K562 (cell line): Measurements from ENCODE around the gene SENP7. TPM values are rescaled to one million over a fixed set of nuclear protein-coding genes. Genes with fewer than 3 reads are reported as not detected.
"Not testable (repeated sequence)": the region's sequence is repeated elsewhere in the genome, so short reads cannot be mapped to it uniquely, and the experiment has no call there.

ENCODE experiments used
- ATAC-seq: fragments of 200-7000 bp; cut with Tn5 transposase; 3 replicates; pipeline ENCODE4 v1.9.1; 2020; ENCODE audit warnings: moderate library complexity
- BruUV-seq: library from RNA; stranded (reverse); fragments of 400-500 nt; replicated peaks from 2 replicates; lab custom pipeline; 2021; lab: Mats Ljungman, UMichigan
- CTCF ChIA-PET: fragments of 300-600 bp; formaldehyde crosslinking; extraction: SDS; loops from one replicate; lab custom pipeline; 2021; ENCODE audit warnings: low intra/inter-chr PET ratio; lab: Yijun Ruan, JAX
- POLR2A ChIA-PET: fragments of 300-600, 350-650 bp; sonication (Branson Sonifier 250); formaldehyde crosslinking; extraction: SDS; loops from one replicate; lab custom pipeline; 2021; ENCODE audit warnings: antibody characterized with exemption, inconsistent platforms; lab: Yijun Ruan, JAX
- DNase-seq, 4 experiments: peaks; one replicate each; pipeline versions ENCODE4 v3.0.0 to v3.0.0-alpha.2; 2011 to 2018; ENCODE audit warnings: low spot score in 3 of 4, mixed read lengths in 3 of 4; ENCODE audit errors: extremely low read depth in 1 of 4
- FAIRE-seq: peaks from 2 replicates; lab custom pipeline; 2011; peaks lifted over from hg19 to GRCh38; lab: Jason Lieb, UNC
- H2AFZ ChIP-seq: 2 replicates; pipeline ENCODE4 v1.6.0; 2011; ENCODE audit warnings: low read depth, low read length, control low read depth, inconsistent platforms
- H3K27ac ChIP-seq: fragments of 200-600 bp; 3 replicates; pipeline ENCODE4 v1.8.0; 2011; ENCODE audit warnings: low read depth, mild to moderate bottlenecking, control low read depth, inconsistent platforms, low read length, moderate library complexity, mixed read lengths; ENCODE audit errors: extremely low read depth
- H3K27me3 ChIP-seq, 2 experiments: fragments of 300-600 bp in 1 of 2; 2 replicates in 1 of 2; 3 replicates in 1 of 2; pipeline versions ENCODE4 v1.6.0 to v1.8.0; 2011; ENCODE audit warnings: inconsistent platforms in 2 of 2, low read length in 2 of 2, mild to moderate bottlenecking in 1 of 2, mixed read lengths in 1 of 2, moderate library complexity in 1 of 2; ENCODE audit not compliant: control insufficient read depth in 2 of 2, insufficient read depth in 2 of 2
- H3K36me3 ChIP-seq: fragments of 300-600 bp; 3 replicates; pipeline ENCODE4 v1.8.0; 2011; ENCODE audit warnings: mild to moderate bottlenecking, low read length, inconsistent platforms; ENCODE audit not compliant: control insufficient read depth, insufficient read depth
- H3K4me1 ChIP-seq, 2 experiments: fragments of 200-600 bp in 1 of 2; replicated peaks in 1 of 2; 2 replicates in 1 of 2; 3 replicates in 1 of 2; pipeline versions ENCODE4 v1.5.1 to v1.8.0; 2011; ENCODE audit warnings: inconsistent platforms in 2 of 2, low read length in 2 of 2, mild to moderate bottlenecking in 1 of 2, mixed read lengths in 1 of 2, moderate library complexity in 1 of 2; ENCODE audit not compliant: control insufficient read depth in 2 of 2, insufficient read depth in 2 of 2
- H3K4me2 ChIP-seq: 2 replicates; pipeline ENCODE4 v1.6.1; 2011; ENCODE audit warnings: low read length, control low read depth, inconsistent platforms, mixed read lengths; ENCODE audit not compliant: insufficient read depth
- H3K4me3 ChIP-seq: fragments of 200-600 bp; sonication (generic), shearing (Covaris generic); 2 replicates; pipeline ENCODE4 v1.5.1; 2016; ENCODE audit warnings: control low read depth, inconsistent platforms
- H3K79me2 ChIP-seq: fragments of 200-600 bp; 3 replicates; pipeline ENCODE4 v1.8.0; 2011; ENCODE audit warnings: low read length, inconsistent platforms; ENCODE audit not compliant: control insufficient read depth, insufficient read depth
- H3K9ac ChIP-seq, 2 experiments: 2 replicates each; pipeline versions ENCODE4 v1.6.0 to v1.6.1; 2011; ENCODE audit warnings: low read depth in 2 of 2, low read length in 2 of 2, control low read depth in 1 of 2, inconsistent platforms in 1 of 2, mild to moderate bottlenecking in 1 of 2, mixed read lengths in 1 of 2; ENCODE audit not compliant: insufficient read depth in 1 of 2
- H3K9me1 ChIP-seq: one replicate; pipeline ENCODE4 v1.6.0; 2011; ENCODE audit warnings: inconsistent platforms, mild to moderate bottlenecking, low read length, moderate library complexity; ENCODE audit not compliant: control insufficient read depth, insufficient read depth
- H3K9me3 ChIP-seq: replicated peaks from 2 replicates; pipeline ENCODE4 v1.5.1; 2011; ENCODE audit warnings: low read depth, low read length, inconsistent platforms; ENCODE audit not compliant: control insufficient read depth, insufficient read depth
- H4K20me1 ChIP-seq: replicated peaks from 2 replicates; pipeline ENCODE4 v1.6.1; 2011; ENCODE audit warnings: low read length, inconsistent platforms, mixed read lengths; ENCODE audit not compliant: control insufficient read depth, insufficient read depth
- CBFA2T2 ChIP-seq: fragments of 450-650 bp; conservative IDR thresholded peaks from 2 replicates; pipeline ENCODE4 v1.6.1; 2017; ENCODE audit warnings: mild to moderate bottlenecking
- CCAR2 ChIP-seq: fragments of 200-400 bp; formaldehyde crosslinking; IDR thresholded peaks from 2 replicates; pipeline ENCODE4 v1.6.1; 2017; ENCODE audit warnings: mild to moderate bottlenecking, low read depth, low read length
- GTF2E2 ChIP-seq: fragments of 200-800 bp; sonication (Bioruptor generic); IDR thresholded peaks from 2 replicates; pipeline ENCODE4 v1.6.1; 2016; ENCODE audit warnings: missing genetic modification characterization, missing compliant biosample characterization
- MYC ChIP-seq, 2 experiments: fragments of 250-450 bp in 1 of 2; sonication (Bioruptor Pico) in 1 of 2; IDR thresholded peaks; 2 replicates each; pipeline versions ENCODE4 v1.5.1 to v1.6.1; 2012 to 2021; ENCODE audit warnings: low read depth in 2 of 2, borderline replicate concordance in 1 of 2, improper control_type of control experiment in 1 of 2, low read length in 1 of 2, mild to moderate bottlenecking in 1 of 2, moderate library complexity in 1 of 2
- ZKSCAN8 ChIP-seq: fragments of 200-800 bp; sonication (Bioruptor generic); IDR thresholded peaks from 2 replicates; pipeline ENCODE4 v1.6.1; 2016; ENCODE audit warnings: missing genetic modification characterization, missing compliant biosample characterization
- ZNF146 ChIP-seq: IDR thresholded peaks from one replicate; pipeline ENCODE4 v1.6.1; 2018; ENCODE audit warnings: missing compliant biosample characterization; ENCODE audit not compliant: unreplicated experiment
- ZNF449 ChIP-seq: fragments of 250-450 bp; sonication (Bioruptor Pico); IDR thresholded peaks from 2 replicates; pipeline ENCODE4 v1.8.0; 2022; ENCODE audit warnings: moderate library complexity, mild to moderate bottlenecking, inconsistent platforms
- ZNF668 ChIP-seq: fragments of 250-450 bp; sonication (Bioruptor Pico); IDR thresholded peaks from 2 replicates; pipeline ENCODE4 v1.8.0; 2022; ENCODE audit warnings: mild to moderate bottlenecking, inconsistent platforms
- WGBS: fragments of 100-300 bp; shearing (Covaris generic); methylation state at CpG from one replicate; pipeline ENCODE4 v1.1.6; 2016; ENCODE audit warnings: low coverage, mixed read lengths; ENCODE audit not compliant: insufficient coverage; ENCODE audit errors: missing lambda C conversion rate; 5-methylcytosine and 5-hydroxymethylcytosine counted together
- in situ Hi-C: fragments of 300-500 bp; cut with MboI; formaldehyde crosslinking; loops from 4 replicates; pipeline ENCODE4 v1.15.0; 2018; ENCODE audit warnings: inconsistent platforms, mixed read lengths
- intact Hi-C: fragments of 100-400 bp; cut with micrococcal nuclease; formaldehyde crosslinking; loops from 2 replicates; pipeline ENCODE4 v1.14.2; 2022
- polyA plus RNA-seq, 8 experiments: library from polyadenylated mRNA; depleted of rRNA in 4 of 8; stranded (reverse) in 5 of 8; unstranded in 3 of 8; fragments of >200 nt; fragmentation: Nextera tagmentation in 2 of 8; fragmentation: Illumina TruSeq in 1 of 8; extraction: Ambion mirVana in 2 of 8; extraction: Trizol in 1 of 8; gene quantifications; 2 replicates each; pipeline versions ENCODE4 v1.2.1 to v1.2.3, GENCODE V29; 2011 to 2014; ENCODE audit warnings: inconsistent platforms in 1 of 8, missing spikeins in 1 of 8
- total RNA-seq, 7 experiments: library from RNA; depleted of rRNA in 6 of 7; stranded (reverse); fragments of >200 nt in 6 of 7; fragmentation: Illumina TruSeq in 2 of 7; extraction: Trizol in 2 of 7; gene quantifications; 2 replicates each; pipeline versions ENCODE4 v1.2.1 to v1.2.3, GENCODE V29; 2011 to 2021; ENCODE audit warnings: low replicate concordance in 1 of 7
- TF ChIP-seq, protein P1 (sequence below): fragments of 450-650 bp; formaldehyde crosslinking; IDR thresholded peaks from 2 replicates; pipeline ENCODE4 v1.4.0; 2022; ENCODE audit warnings: missing genetic modification characterization
- TF ChIP-seq, protein P2 (sequence below): fragments of 250-450 bp; sonication (Bioruptor Pico); IDR thresholded peaks from 2 replicates; pipeline ENCODE4 v1.8.0; 2022; ENCODE audit warnings: inconsistent platforms

SENP7 gene
- total and polyA plus RNA-seq, 9 of the 15 experiments (the other 6 are each of a cell fraction or from before 2014, with no cell fraction given) = 4.1 to 21.9 (median 10.7) TPM

DNA sequence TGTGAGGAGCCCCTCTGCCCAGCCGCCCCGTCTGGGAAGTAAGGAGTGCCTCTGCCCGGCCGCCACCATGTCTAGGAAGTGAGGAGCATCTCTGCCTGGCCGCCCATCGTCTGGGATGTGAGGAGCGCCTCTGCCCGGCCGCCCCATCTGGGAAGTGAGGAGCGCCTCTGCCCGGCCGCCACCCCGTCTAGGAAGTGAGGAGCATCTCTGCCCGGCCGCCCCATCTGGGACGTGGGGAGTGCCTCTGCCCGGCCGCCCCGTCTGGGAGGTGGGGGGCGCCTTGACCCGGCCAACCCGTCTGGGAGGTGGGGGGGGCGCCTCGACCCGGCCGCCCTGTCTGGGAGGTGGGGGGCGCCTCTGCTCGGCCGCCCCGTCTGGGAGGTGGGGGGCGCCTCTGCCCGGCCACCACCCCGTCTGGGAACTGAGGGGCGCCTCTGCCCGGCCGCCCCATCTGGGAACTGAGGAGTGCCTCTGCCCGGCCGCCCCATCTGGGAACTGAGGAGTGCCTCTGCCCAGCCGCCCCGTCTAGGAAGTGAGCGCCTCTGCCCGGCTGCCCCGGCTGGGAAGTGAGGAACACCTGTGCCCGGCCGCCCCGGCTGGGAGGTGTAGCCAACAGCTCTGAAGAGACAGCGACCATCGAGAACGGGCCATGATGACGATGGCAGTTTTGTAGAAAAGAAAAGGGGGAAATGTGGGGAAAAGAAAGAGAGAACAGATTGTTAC lies 38.5 kb upstream of the SENP7 start:
- H3K4me2 ChIP-seq, DNase-seq, in situ Hi-C loops: not testable (repeated sequence)

GRCh38 chr3:101549473-101549872 lies 36.5 kb upstream of the SENP7 start:
- no peak overlapping the region for H3K4me2 ChIP-seq
- H2AFZ ChIP-seq = no peak overlapping the region
- no TSS peak for BruUV-seq
- no peak overlapping the region for H3K9ac ChIP-seq
- H3K36me3 ChIP-seq = no peaks in the 10 kb centered on the region
- no peaks in the 10 kb centered on the region for H3K27me3 ChIP-seq
- ATAC-seq = no peak
- DNase-seq = no peak
- no peaks in the 10 kb centered on the region; a peak in 1 of 5 replicates for H3K4me1 ChIP-seq
- whole genome bisulfite sequencing = 75% methylated on average over 1 of the region's 1 CpG
- H3K27ac ChIP-seq = no peak overlapping the region
- ChIA-PET POLR2A (no interaction called here), CTCF (no interaction called here)
- H3K4me3 ChIP-seq = no peak overlapping the region
- intact Hi-C loops (no loop called here), in situ Hi-C loops (no loop called here)
- no peaks in the 10 kb centered on the region for H3K9me1 ChIP-seq
- FAIRE-seq = no peak
- H3K79me2 ChIP-seq = no peaks in the 10 kb centered on the region
- no peaks in the 10 kb centered on the region for H3K9me3 ChIP-seq
- H4K20me1 ChIP-seq = no peaks in the 10 kb centered on the region
- no peak for TF ChIP-seq ZNF449 (CRISPR knock-in tag)
- TF ChIP-seq MYC (IDR thresholded peaks at IDR 0.05; ENCODE audit: low read depth, low read length) = no peak
- TF ChIP-seq MYC (CRISPR knock-in tag; IDR thresholded peaks at IDR 0.05; ENCODE audit: borderline replicate concordance, low read depth) = no peak
- TF ChIP-seq ZNF668 (CRISPR knock-in tag) = no peak
- TF ChIP-seq CCAR2 = no peak
- no peak for TF ChIP-seq GTF2E2 (tag)
- TF ChIP-seq ZNF146 (CRISPR knock-in tag) = no peak
- TF ChIP-seq CBFA2T2 = no peak
- TF ChIP-seq ZKSCAN8 (CRISPR knock-in tag) = no peak
- TF ChIP-seq, protein P1, sequence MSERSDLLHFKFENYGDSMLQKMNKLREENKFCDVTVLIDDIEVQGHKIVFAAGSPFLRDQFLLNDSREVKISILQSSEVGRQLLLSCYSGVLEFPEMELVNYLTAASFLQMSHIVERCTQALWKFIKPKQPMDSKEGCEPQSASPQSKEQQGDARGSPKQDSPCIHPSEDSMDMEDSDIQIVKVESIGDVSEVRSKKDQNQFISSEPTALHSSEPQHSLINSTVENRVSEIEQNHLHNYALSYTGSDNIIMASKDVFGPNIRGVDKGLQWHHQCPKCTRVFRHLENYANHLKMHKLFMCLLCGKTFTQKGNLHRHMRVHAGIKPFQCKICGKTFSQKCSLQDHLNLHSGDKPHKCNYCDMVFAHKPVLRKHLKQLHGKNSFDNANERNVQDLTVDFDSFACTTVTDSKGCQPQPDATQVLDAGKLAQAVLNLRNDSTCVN (CRISPR knock-in tag) = no peak
- TF ChIP-seq, protein P2, sequence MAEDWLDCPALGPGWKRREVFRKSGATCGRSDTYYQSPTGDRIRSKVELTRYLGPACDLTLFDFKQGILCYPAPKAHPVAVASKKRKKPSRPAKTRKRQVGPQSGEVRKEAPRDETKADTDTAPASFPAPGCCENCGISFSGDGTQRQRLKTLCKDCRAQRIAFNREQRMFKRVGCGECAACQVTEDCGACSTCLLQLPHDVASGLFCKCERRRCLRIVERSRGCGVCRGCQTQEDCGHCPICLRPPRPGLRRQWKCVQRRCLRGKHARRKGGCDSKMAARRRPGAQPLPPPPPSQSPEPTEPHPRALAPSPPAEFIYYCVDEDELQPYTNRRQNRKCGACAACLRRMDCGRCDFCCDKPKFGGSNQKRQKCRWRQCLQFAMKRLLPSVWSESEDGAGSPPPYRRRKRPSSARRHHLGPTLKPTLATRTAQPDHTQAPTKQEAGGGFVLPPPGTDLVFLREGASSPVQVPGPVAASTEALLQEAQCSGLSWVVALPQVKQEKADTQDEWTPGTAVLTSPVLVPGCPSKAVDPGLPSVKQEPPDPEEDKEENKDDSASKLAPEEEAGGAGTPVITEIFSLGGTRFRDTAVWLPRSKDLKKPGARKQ = no peak

More for the DNA sequence above, 38.5 kb upstream of the SENP7 start:
- H3K79me2 ChIP-seq, CTCF ChIA-PET, H3K4me1 ChIP-seq, H2AFZ ChIP-seq, H3K27ac ChIP-seq, H3K36me3 ChIP-seq, H4K20me1 ChIP-seq, POLR2A ChIA-PET, intact Hi-C loops, H3K4me3 ChIP-seq, H3K9me3 ChIP-seq, H3K9ac ChIP-seq, H3K27me3 ChIP-seq, ATAC-seq, H3K9me1 ChIP-seq, BruUV-seq, FAIRE-seq: not testable (repeated sequence)
- WGBS = no CpG with 5 or more reads among the region's 50 CpGs
